GM12878 (cell line): ENCODE results near the gene SYNGR3. TPM values are rescaled to one million over a fixed set of nuclear protein-coding genes. Genes with fewer than 3 reads are reported as not detected.
A peak's percentile ranks its signal among the peaks of the same experiment; 100 is the strongest.

Source experiments
- BMI1 ChIP-seq: fragments of 450-650 bp; IDR thresholded peaks from 2 replicates; pipeline ENCODE4 v1.6.1; 2016; ENCODE audit warnings: mild to moderate bottlenecking, moderate library complexity, borderline replicate concordance
- EED ChIP-seq: sonication (generic); IDR thresholded peaks from 2 replicates; pipeline ENCODE4 v1.6.1; 2016; ENCODE audit warnings: antibody characterized with exemption, low read depth
- ELK1 ChIP-seq: IDR thresholded peaks from 2 replicates; pipeline ENCODE4 v1.6.1; 2012; ENCODE audit warnings: low read depth, low read length, improper control_type of control experiment
- GABPA ChIP-seq: IDR thresholded peaks from 2 replicates; pipeline ENCODE4 v1.6.1; 2014; ENCODE audit warnings: antibody characterized with exemption, low read depth, mild to moderate bottlenecking, inconsistent platforms
- IKZF1 ChIP-seq: fragments of 450-650 bp; conservative IDR thresholded peaks from 2 replicates; pipeline ENCODE4 v1.6.1; 2017; ENCODE audit warnings: antibody characterized with exemption, mild to moderate bottlenecking
- IRF4 ChIP-seq: IDR thresholded peaks from 2 replicates; pipeline ENCODE4 v1.6.1; 2011; ENCODE audit warnings: low read depth, low read length
- KAT2A ChIP-seq: conservative IDR thresholded peaks from 2 replicates; pipeline ENCODE4 v1.6.1; 2011; ENCODE audit warnings: low read depth, low read length; ENCODE audit not compliant: control insufficient read depth
- MTA3 ChIP-seq: IDR thresholded peaks from 2 replicates; pipeline ENCODE4 v1.6.1; 2012; ENCODE audit warnings: low read length, inconsistent platforms, borderline replicate concordance
- NFIC ChIP-seq: IDR thresholded peaks from 2 replicates; pipeline ENCODE4 v1.6.1; 2012; ENCODE audit warnings: low read depth, mild to moderate bottlenecking, inconsistent platforms, low read length, moderate library complexity
- NR2C2 ChIP-seq: IDR thresholded peaks from 2 replicates; pipeline ENCODE4 v1.6.1; 2011; ENCODE audit warnings: borderline replicate concordance, low read depth; ENCODE audit not compliant: control insufficient read depth, insufficient read length
- PBX3 ChIP-seq: IDR thresholded peaks from 2 replicates; pipeline ENCODE4 v1.6.1; 2011; ENCODE audit warnings: mild to moderate bottlenecking, low read depth, low read length, moderate library complexity; ENCODE audit not compliant: insufficient replicate concordance
- POLR2A ChIP-seq: IDR thresholded peaks from 2 replicates; pipeline ENCODE4 v1.6.1; 2011; ENCODE audit warnings: low read depth, mild to moderate bottlenecking, low read length
- POLR2AphosphoS2 ChIP-seq: IDR thresholded peaks from 2 replicates; pipeline ENCODE4 v1.6.1; 2011; ENCODE audit warnings: low read depth, mild to moderate bottlenecking, low read length, improper control_type of control experiment, moderate library complexity
- RBBP5 ChIP-seq: fragments of 200-600 bp; sonication (generic); conservative IDR thresholded peaks from 2 replicates; pipeline ENCODE4 v1.6.1; 2016
- RUNX3 ChIP-seq: IDR thresholded peaks from 2 replicates; pipeline ENCODE4 v1.6.1; 2012; ENCODE audit warnings: low read length, inconsistent platforms
- SIN3A ChIP-seq: IDR thresholded peaks from 2 replicates; pipeline ENCODE4 v1.6.1; 2012; ENCODE audit warnings: low read depth, low read length, improper control_type of control experiment
- TCF12 ChIP-seq: IDR thresholded peaks from 2 replicates; pipeline ENCODE4 v1.6.1; 2011; ENCODE audit warnings: low read depth, mild to moderate bottlenecking, low read length
- ZNF687 ChIP-seq: fragments of 450-650 bp; IDR thresholded peaks from 2 replicates; pipeline ENCODE4 v1.6.1; 2017; ENCODE audit warnings: mild to moderate bottlenecking, moderate library complexity
- polyA plus RNA-seq, 11 experiments: library from polyadenylated mRNA; depleted of rRNA in 4 of 11; unstranded in 6 of 11; stranded (reverse) in 5 of 11; fragments of >200 nt; fragmentation: Nextera tagmentation in 4 of 11; fragmentation: Illumina TruSeq in 1 of 11; extraction: Ambion mirVana in 4 of 11; extraction: Trizol in 1 of 11; gene quantifications; 1 replicate in 1 of 11; 2 replicates in 10 of 11; pipeline versions ENCODE4 v1.2.1 to v1.2.3, GENCODE V29; 2011 to 2016; ENCODE audit warnings: inconsistent platforms in 2 of 11, missing spikeins in 2 of 11, low read depth in 1 of 11
- total RNA-seq, 4 experiments: library from RNA; depleted of rRNA in 3 of 4; stranded (reverse); fragments of >200 nt in 3 of 4; fragmentation: Illumina TruSeq in 1 of 4; extraction: Trizol in 1 of 4; gene quantifications; 2 replicates each; pipeline versions ENCODE4 v1.2.1 to v1.2.3, GENCODE V29; 2013 to 2021
- TF ChIP-seq, protein P1 (sequence below): IDR thresholded peaks from 2 replicates; pipeline ENCODE4 v1.6.1; 2011; ENCODE audit warnings: borderline replicate concordance, low read depth, mild to moderate bottlenecking, moderate library complexity, mixed read lengths, low read length; ENCODE audit not compliant: insufficient read depth; ENCODE audit errors: extremely low read length
- TF ChIP-seq, protein P2 (sequence below): fragments of 450-650 bp; IDR thresholded peaks from 2 replicates; pipeline ENCODE4 v1.6.1; 2017; ENCODE audit warnings: low read depth, mild to moderate bottlenecking, moderate library complexity

The SYNGR3 gene
- total and polyA plus RNA-seq, 10 of the 15 experiments (the other 5 are each of a cell fraction or from before 2014, with no cell fraction given) = 1.2 to 18.1 (median 6.6) TPM

- TF ChIP-seq ZNF687 (peak; percentile 45; the same call in 1 of the 2 replicates), BMI1 (no peak), NR2C2 (no peak), PBX3 (no peak), TCF12 (no peak), POLR2AphosphoS2 (no peak), ELK1 (no peak), IRF4 (0 out of 2 replicates have a peak, but pooled peaks have one; percentile 35), GABPA (no peak), NFIC (no peak), KAT2A (no peak), RBBP5 (no peak), EED (no peak), SIN3A (peak; percentile 34; the same call in 1 of the 2 replicates), MTA3 (no peak), RUNX3 (peak; percentile 27; the same call in 1 of the 2 replicates), POLR2A (peak; percentile 88), IKZF1 (peak; percentile 54)
- TF ChIP-seq, protein P1, sequence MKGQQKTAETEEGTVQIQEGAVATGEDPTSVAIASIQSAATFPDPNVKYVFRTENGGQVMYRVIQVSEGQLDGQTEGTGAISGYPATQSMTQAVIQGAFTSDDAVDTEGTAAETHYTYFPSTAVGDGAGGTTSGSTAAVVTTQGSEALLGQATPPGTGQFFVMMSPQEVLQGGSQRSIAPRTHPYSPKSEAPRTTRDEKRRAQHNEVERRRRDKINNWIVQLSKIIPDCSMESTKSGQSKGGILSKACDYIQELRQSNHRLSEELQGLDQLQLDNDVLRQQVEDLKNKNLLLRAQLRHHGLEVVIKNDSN = no peak
- TF ChIP-seq, protein P2, sequence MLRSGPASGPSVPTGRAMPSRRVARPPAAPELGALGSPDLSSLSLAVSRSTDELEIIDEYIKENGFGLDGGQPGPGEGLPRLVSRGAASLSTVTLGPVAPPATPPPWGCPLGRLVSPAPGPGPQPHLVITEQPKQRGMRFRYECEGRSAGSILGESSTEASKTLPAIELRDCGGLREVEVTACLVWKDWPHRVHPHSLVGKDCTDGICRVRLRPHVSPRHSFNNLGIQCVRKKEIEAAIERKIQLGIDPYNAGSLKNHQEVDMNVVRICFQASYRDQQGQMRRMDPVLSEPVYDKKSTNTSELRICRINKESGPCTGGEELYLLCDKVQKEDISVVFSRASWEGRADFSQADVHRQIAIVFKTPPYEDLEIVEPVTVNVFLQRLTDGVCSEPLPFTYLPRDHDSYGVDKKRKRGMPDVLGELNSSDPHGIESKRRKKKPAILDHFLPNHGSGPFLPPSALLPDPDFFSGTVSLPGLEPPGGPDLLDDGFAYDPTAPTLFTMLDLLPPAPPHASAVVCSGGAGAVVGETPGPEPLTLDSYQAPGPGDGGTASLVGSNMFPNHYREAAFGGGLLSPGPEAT = peak; percentile 89; the same call in 1 of the 2 replicates
Observed at GRCh38 chr16:1942810-1943726, 46.7 kb upstream of the SYNGR3 start, which contains the start of gene MSRB1 (continued).
